PC-3 (cell line): Measurements from ENCODE around the gene WDR72. TPM values are rescaled to one million over a fixed set of nuclear protein-coding genes. Genes with fewer than 3 reads are reported as not detected.
"Not testable (repeated sequence)": the region's sequence is repeated elsewhere in the genome, so short reads cannot be mapped to it uniquely, and the experiment has no call there.

Experiments
- ATAC-seq: fragments of 200-7000 bp; cut with Tn5 transposase; 2 replicates; pipeline ENCODE4 v1.9.1; 2020; ENCODE audit warnings: mild to moderate bottlenecking, moderate library complexity
- BruUV-seq: library from RNA; stranded (reverse); fragments of 400-500 nt; replicated peaks from 2 replicates; lab custom pipeline; 2021; lab: Mats Ljungman, UMichigan
- CTCF ChIA-PET: fragments of 300-600 bp; sonication (Branson Sonifier 250); formaldehyde crosslinking; loops from one replicate; lab custom pipeline; 2022; ENCODE audit warnings: antibody characterized with exemption; lab: Charles Lee
- POLR2A ChIA-PET: fragments of 300-600 bp; sonication (Branson Sonifier 250); formaldehyde crosslinking; loops from one replicate; lab custom pipeline; 2022; ENCODE audit warnings: antibody characterized with exemption; ENCODE audit not compliant: unreplicated experiment; lab: Charles Lee
- DNase-seq: peaks from one replicate; pipeline ENCODE4 v3.0.0-alpha.2; 2015
- H2AFZ ChIP-seq: fragments of 300-600 bp; sonication (generic); 2 replicates; pipeline ENCODE4 v1.6.0; 2016; ENCODE audit warnings: antibody characterized with exemption, low read length
- H3F3A ChIP-seq: fragments of 300-600 bp; sonication (generic); one replicate; pipeline ENCODE4 v1.6.0; 2017; ENCODE audit warnings: antibody characterized with exemption, low read length, control low read depth, mild to moderate bottlenecking; ENCODE audit not compliant: unreplicated experiment
- H3K27ac ChIP-seq: fragments of 300-600 bp; sonication (generic); 2 replicates; pipeline ENCODE4 v1.5.1; 2016; ENCODE audit warnings: mild to moderate bottlenecking, low read length
- H3K27me3 ChIP-seq: fragments of 300-600 bp; sonication (generic); 2 replicates; pipeline ENCODE4 v1.6.1; 2016; ENCODE audit warnings: low read length, mixed read lengths
- H3K36me3 ChIP-seq: fragments of 300-600 bp; sonication (generic); 2 replicates; pipeline ENCODE4 v1.6.1; 2016; ENCODE audit warnings: low read depth, mixed run types, low read length, mixed read lengths
- H3K4me1 ChIP-seq: fragments of 300-600 bp; sonication (generic); 2 replicates; pipeline ENCODE4 v1.5.1; 2016; ENCODE audit warnings: low read length; ENCODE audit not compliant: insufficient read depth
- H3K4me2 ChIP-seq: fragments of 300-600 bp; sonication (generic); 2 replicates; pipeline ENCODE4 v1.6.0; 2016; ENCODE audit warnings: low read length
- H3K4me3 ChIP-seq: fragments of 300-600 bp; sonication (generic); 2 replicates; pipeline ENCODE4 v1.5.1; 2016; ENCODE audit warnings: mild to moderate bottlenecking, low read length, mixed read lengths
- H3K79me2 ChIP-seq: fragments of 300-600 bp; sonication (generic); 2 replicates; pipeline ENCODE4 v1.6.1; 2017; ENCODE audit warnings: low read length, mixed read lengths
- H3K9ac ChIP-seq: fragments of 300-600 bp; sonication (generic); 2 replicates; pipeline ENCODE4 v1.6.0; 2016; ENCODE audit warnings: mild to moderate bottlenecking, low read length
- H3K9me2 ChIP-seq: fragments of 300-600 bp; sonication (generic); replicated peaks from 2 replicates; pipeline ENCODE4 v1.6.1; 2016; ENCODE audit warnings: mixed run types, low read length, mixed read lengths
- H3K9me3 ChIP-seq: fragments of 300-600 bp; sonication (generic); 2 replicates; pipeline ENCODE4 v1.6.1; 2016; ENCODE audit warnings: low read length, mixed read lengths
- H4K20me1 ChIP-seq: fragments of 300-600 bp; sonication (generic); 2 replicates; pipeline ENCODE4 v1.6.1; 2016; ENCODE audit warnings: low read length, mixed read lengths
- CTCF ChIP-seq: fragments of 300-600 bp; sonication (generic); conservative IDR thresholded peaks from 2 replicates; pipeline ENCODE4 v1.5.1; 2017; ENCODE audit warnings: antibody characterized with exemption, low read depth, mild to moderate bottlenecking, low read length
- EZH2 ChIP-seq: fragments of 300-600 bp; sonication (generic); IDR thresholded peaks from one replicate; pipeline ENCODE4 v1.6.1; 2017; ENCODE audit warnings: antibody characterized with exemption, mild to moderate bottlenecking, low read length; ENCODE audit not compliant: unreplicated experiment
- EZH2phosphoT487 ChIP-seq: fragments of 300-600 bp; sonication (generic); IDR thresholded peaks from 2 replicates; pipeline ENCODE4 v1.6.1; 2018; ENCODE audit warnings: mild to moderate bottlenecking, antibody characterized with exemption, low read length, borderline replicate concordance
- intact Hi-C: fragments of 100-400 bp; cut with micrococcal nuclease; formaldehyde crosslinking; loops from 2 replicates; pipeline ENCODE4 v1.9.0; 2023
- total RNA-seq: library from RNA; depleted of rRNA; stranded (reverse); fragments of >200 nt; gene quantifications from 2 replicates; pipeline ENCODE4 v1.2.3, GENCODE V29; 2014

Gene WDR72
- total RNA-seq, 1 experiment from 2014 or later, result 5.9 TPM

DNA sequence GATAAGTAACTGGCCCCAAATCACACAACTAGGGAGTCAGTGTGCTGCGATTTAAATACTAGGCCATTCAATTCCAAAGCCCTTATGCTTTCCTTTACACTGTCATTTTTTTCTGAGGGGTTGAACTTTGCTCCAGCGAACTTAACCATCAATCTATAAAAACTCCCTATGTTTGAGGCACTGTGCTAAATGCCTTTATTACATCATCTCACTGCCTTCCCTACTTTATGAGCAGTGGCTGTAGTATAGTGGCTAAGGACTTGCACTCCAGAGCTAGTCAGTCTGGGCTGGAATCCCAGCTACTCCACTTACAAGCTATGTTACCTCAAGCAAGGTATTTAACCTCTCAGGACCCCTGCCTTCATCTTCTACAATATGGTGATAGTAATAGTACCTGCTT lies 26.9 kb upstream of the WDR72 start:
- Histone ChIP-seq H4K20me1 (no peaks in the 10 kb centered on the region), H3K27ac (no peak overlapping the region), H3K4me2 (no peak overlapping the region), H3K9me3 (no peaks in the 10 kb centered on the region), H3F3A (no peaks in the 10 kb centered on the region), H3K9me2 (no peaks in the 10 kb centered on the region), H3K4me1 (no peaks in the 10 kb centered on the region), H3K27me3 (peaks cover 6% of the 10 kb centered on the region; the same call in 1 of the 2 replicates), H3K79me2 (no peaks in the 10 kb centered on the region), H3K36me3 (no peaks in the 10 kb centered on the region), H2AFZ (no peak overlapping the region), H3K4me3 (no peak overlapping the region), H3K9ac (no peak overlapping the region)
- intact Hi-C loops, result no loop called here
- CTCF ChIA-PET, result no interaction called here
- BruUV-seq, result no TSS peak
- no peak for ATAC-seq
- POLR2A ChIA-PET, result no interaction called here
- no peak for DNase-seq
- TF ChIP-seq CTCF (no peak), EZH2 (no peak), EZH2phosphoT487 (no peak)

- POLR2A ChIA-PET, H3K9ac ChIP-seq, H3F3A ChIP-seq, ATAC-seq, H3K4me2 ChIP-seq, H4K20me1 ChIP-seq, intact Hi-C loops, DNase-seq, H3K27ac ChIP-seq, H3K79me2 ChIP-seq, CTCF ChIA-PET, H3K4me1 ChIP-seq, H3K27me3 ChIP-seq, H3K9me2 ChIP-seq, H3K36me3 ChIP-seq, H3K4me3 ChIP-seq, H2AFZ ChIP-seq, BruUV-seq, H3K9me3 ChIP-seq: not testable (repeated sequence)
These were observed 25.8 kb upstream of the WDR72 start for GRCh38 chr15:53785241-53785640.

DNA sequence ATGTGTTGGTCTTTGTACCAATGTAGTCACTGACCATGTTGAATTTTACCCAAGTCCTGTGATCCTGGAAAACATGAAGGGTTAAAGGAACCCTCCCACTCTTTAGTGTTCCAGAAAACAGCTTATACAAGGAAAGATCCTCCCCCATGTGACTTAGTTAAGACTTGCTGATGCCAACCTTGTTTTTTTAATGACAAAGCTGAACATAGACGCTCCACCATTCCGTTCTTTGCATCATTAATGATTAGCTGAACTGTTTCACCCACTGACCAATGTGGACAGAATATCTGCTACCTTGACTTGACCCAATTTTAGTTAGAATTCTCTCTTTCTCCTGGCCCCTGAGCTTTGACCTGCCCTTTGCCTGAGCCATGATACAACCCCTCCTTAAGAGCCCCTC lies 3.5 kb upstream of the WDR72 start:
- ChIA-PET POLR2A (no interaction called here), CTCF (no interaction called here)
- Histone ChIP-seq H3K9me2 (no peaks in the 10 kb centered on the region), H3K4me3 (no peak overlapping the region), H3K4me1 (no peaks in the 10 kb centered on the region), H3F3A (no peaks in the 10 kb centered on the region), H3K79me2 (no peaks in the 10 kb centered on the region), H2AFZ (no peak overlapping the region), H3K36me3 (no peaks in the 10 kb centered on the region), H3K9me3 (no peaks in the 10 kb centered on the region), H3K27ac (no peak overlapping the region), H3K9ac (no peak overlapping the region), H3K4me2 (no peak overlapping the region), H4K20me1 (no peaks in the 10 kb centered on the region), H3K27me3 (0 out of 2 replicates have a peak, but pooled peaks cover 4% of the 10 kb centered on the region)
- intact Hi-C loops, result no loop called here
- DNase-seq (no peak), ATAC-seq (no peak)
- TF ChIP-seq EZH2phosphoT487 (no peak), CTCF (no peak), EZH2 (no peak)
- BruUV-seq, result no TSS peak
